ENCODE data around the gene B9D1. TPM values are rescaled to one million over a fixed set of nuclear protein-coding genes. Genes with fewer than 3 reads are reported as not detected.
A peak's percentile ranks its signal among the peaks of the same experiment; 100 is the strongest.

The B9D1 gene
- total and polyA plus RNA-seq, 2 experiments from 2014 or later, result 29.6 to 30.8 TPM

- Histone ChIP-seq H3K27me3 (no peaks in the 10 kb centered on the region), H2AFZ (peak within 1 kb of the TSS; percentile 34), H3K4me2 (peak within 1 kb of the TSS; percentile 94), H3K36me3 (replicated peaks; ENCODE audit: insufficient read depth, low read depth) (no peaks in the 10 kb centered on the region), H3K9me3 (ENCODE audit: low read depth) (no peaks in the 10 kb centered on the region), H3K4me3 (peak within 1 kb of the TSS; percentile 47), H3K79me2 (peaks cover 27% of the 10 kb centered on the region), H3K27ac (peak within 1 kb of the TSS; percentile 95), H4K20me1 (ENCODE audit: insufficient read depth, poor library complexity, severe bottlenecking) (no peaks in the 10 kb centered on the region), H3K9me2 (replicated peaks; ENCODE audit: insufficient read depth) (no peaks in the 10 kb centered on the region), H3K4me1 (ENCODE audit: insufficient read depth) (peaks cover 6% of the 10 kb centered on the region)
- TF ChIP-seq EZH2phosphoT487 (IDR thresholded peaks at IDR 0.05; ENCODE audit: low read depth, severe bottlenecking, unreplicated experiment), result no peak
- no peak for TF ChIP-seq CTCF (IDR thresholded peaks at IDR 0.05; ENCODE audit: poor library complexity)
- no peak for TF ChIP-seq EZH2 (IDR thresholded peaks at IDR 0.05; ENCODE audit: borderline replicate concordance)
- DNase-seq (ENCODE audit: low spot score), result peak; percentile 42
- 7% methylated on average over 48 of the region's 69 CpGs for WGBS (ENCODE audit: low lambda C conversion rate, missing lambda C conversion rate)
Observed at GRCh38 chr17:19378416-19379360, 16.2 kb upstream of the B9D1 start, which contains the start of gene MAPK7. MAPK7 (plus strand) TSS chr17:19378498; CDS start chr17:19378901, 403 bp downstream.

GRCh38 chr17:19377602-19378415, 15.3 kb upstream of the B9D1 start:
- Histone ChIP-seq H3K36me3 (replicated peaks; ENCODE audit: insufficient read depth, low read depth) (no peaks in the 10 kb centered on the region), H3K27me3 (no peaks in the 10 kb centered on the region), H2AFZ (peak overlapping the region; percentile 34), H4K20me1 (ENCODE audit: insufficient read depth, poor library complexity, severe bottlenecking) (no peaks in the 10 kb centered on the region), H3K4me1 (ENCODE audit: insufficient read depth) (no peaks in the 10 kb centered on the region), H3K9me2 (replicated peaks; ENCODE audit: insufficient read depth) (no peaks in the 10 kb centered on the region), H3K4me3 (peak overlapping the region; percentile 47), H3K9me3 (ENCODE audit: low read depth) (no peaks in the 10 kb centered on the region), H3K4me2 (peak overlapping the region; percentile 86), H3K27ac (peak overlapping the region; percentile 91), H3K79me2 (peaks cover 27% of the 10 kb centered on the region)
- DNase-seq (ENCODE audit: low spot score), result peak; percentile 99
- TF ChIP-seq CTCF (IDR thresholded peaks at IDR 0.05; ENCODE audit: poor library complexity) (no peak), EZH2phosphoT487 (IDR thresholded peaks at IDR 0.05; ENCODE audit: low read depth, severe bottlenecking, unreplicated experiment) (no peak), EZH2 (IDR thresholded peaks at IDR 0.05; ENCODE audit: borderline replicate concordance) (no peak)
- WGBS (ENCODE audit: low lambda C conversion rate, missing lambda C conversion rate), result 1% methylated on average over 67 of the region's 67 CpGs

- Histone ChIP-seq H3K27me3 (no peaks in the 10 kb centered on the region), H4K20me1 (ENCODE audit: insufficient read depth, poor library complexity, severe bottlenecking) (no peaks in the 10 kb centered on the region), H3K27ac (peak overlapping the region; percentile 91), H3K4me1 (ENCODE audit: insufficient read depth) (no peaks in the 10 kb centered on the region), H3K9me2 (replicated peaks; ENCODE audit: insufficient read depth) (no peaks in the 10 kb centered on the region), H3K36me3 (replicated peaks; ENCODE audit: insufficient read depth, low read depth) (no peaks in the 10 kb centered on the region), H3K4me3 (peak overlapping the region; percentile 47), H3K4me2 (peak overlapping the region; percentile 86), H3K79me2 (peaks cover 27% of the 10 kb centered on the region), H2AFZ (peak overlapping the region; percentile 34), H3K9me3 (ENCODE audit: low read depth) (no peaks in the 10 kb centered on the region)
- no peak for DNase-seq (ENCODE audit: low spot score)
- WGBS (ENCODE audit: low lambda C conversion rate, missing lambda C conversion rate), result 51% methylated on average over 2 of the region's 2 CpGs
- TF ChIP-seq EZH2 (IDR thresholded peaks at IDR 0.05; ENCODE audit: borderline replicate concordance), result no peak
- no peak for TF ChIP-seq EZH2phosphoT487 (IDR thresholded peaks at IDR 0.05; ENCODE audit: low read depth, severe bottlenecking, unreplicated experiment)
- no peak for TF ChIP-seq CTCF (IDR thresholded peaks at IDR 0.05; ENCODE audit: poor library complexity)
Observed at GRCh38 chr17:19376811-19377210, 14.3 kb upstream of the B9D1 start.
